ENCODE data around the gene CCDC127.

GRCh38 chr5:228886-229285 is 10.9 kb upstream of the CCDC127 start:
- TF ChIP-seq RARB (CRISPR knock-in tag; IDR thresholded peaks at IDR 0.05), result no peak
- TF ChIP-seq GLIS3 (CRISPR knock-in tag; IDR thresholded peaks at IDR 0.05), result no peak
- TF ChIP-seq ZNF565 (CRISPR knock-in tag; conservative IDR thresholded peaks at IDR 0.05; ENCODE audit: low read depth), result no peak
- TF ChIP-seq ZNF8 (CRISPR knock-in tag; IDR thresholded peaks at IDR 0.05), result no peak
- TF ChIP-seq ARNTL (CRISPR knock-in tag; IDR thresholded peaks at IDR 0.05; ENCODE audit: borderline replicate concordance, low read depth), result no peak
- no peak for TF ChIP-seq ZC3H10 (CRISPR knock-in tag; IDR thresholded peaks at IDR 0.05)
- no peak for TF ChIP-seq PATZ1 (CRISPR knock-in tag; IDR thresholded peaks at IDR 0.05; ENCODE audit: borderline replicate concordance)
- no peak for TF ChIP-seq ZNF70 (CRISPR knock-in tag; IDR thresholded peaks at IDR 0.05)
